ENCODE results near the gene ACER3.
"Not testable (repeated sequence)": the region's sequence is repeated elsewhere in the genome, so short reads cannot be mapped to it uniquely, and the experiment has no call there.

ACER3 gene

DNA sequence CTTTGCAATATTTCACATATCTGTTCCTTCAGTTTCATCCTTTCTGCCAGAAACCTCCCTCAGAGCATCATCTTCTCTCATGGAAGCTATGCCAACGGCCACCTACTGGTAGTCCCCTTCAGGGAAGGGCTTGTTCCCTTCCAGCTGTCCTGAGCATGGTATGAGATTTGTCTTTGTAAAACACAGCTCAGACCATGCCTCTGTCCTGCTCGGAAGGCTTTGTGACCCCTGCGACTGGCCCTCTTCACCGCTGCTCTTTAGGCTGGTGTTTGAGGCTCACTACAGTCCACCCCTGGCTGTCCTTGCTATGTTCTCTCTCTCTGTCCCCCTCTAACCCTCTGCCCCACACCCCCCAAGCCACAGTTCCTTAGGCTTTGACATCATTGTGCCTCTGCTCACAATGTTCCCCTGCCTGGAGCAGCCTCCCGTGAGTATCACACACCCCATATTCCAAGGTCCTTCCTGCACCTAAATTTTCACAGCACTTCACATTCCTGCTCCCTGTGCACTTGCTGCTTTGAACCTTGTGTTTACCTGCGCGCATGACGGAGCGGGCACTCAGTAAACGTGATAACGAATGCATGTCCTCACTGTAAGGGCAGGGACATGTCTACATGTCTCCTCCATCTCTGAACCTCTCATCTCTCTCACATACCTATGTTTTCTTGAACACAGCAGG lies 24.0 kb upstream of the ACER3 start:
- DNase-seq (ENCODE audit: low read depth in 2 of 2), result no peak

DNA sequence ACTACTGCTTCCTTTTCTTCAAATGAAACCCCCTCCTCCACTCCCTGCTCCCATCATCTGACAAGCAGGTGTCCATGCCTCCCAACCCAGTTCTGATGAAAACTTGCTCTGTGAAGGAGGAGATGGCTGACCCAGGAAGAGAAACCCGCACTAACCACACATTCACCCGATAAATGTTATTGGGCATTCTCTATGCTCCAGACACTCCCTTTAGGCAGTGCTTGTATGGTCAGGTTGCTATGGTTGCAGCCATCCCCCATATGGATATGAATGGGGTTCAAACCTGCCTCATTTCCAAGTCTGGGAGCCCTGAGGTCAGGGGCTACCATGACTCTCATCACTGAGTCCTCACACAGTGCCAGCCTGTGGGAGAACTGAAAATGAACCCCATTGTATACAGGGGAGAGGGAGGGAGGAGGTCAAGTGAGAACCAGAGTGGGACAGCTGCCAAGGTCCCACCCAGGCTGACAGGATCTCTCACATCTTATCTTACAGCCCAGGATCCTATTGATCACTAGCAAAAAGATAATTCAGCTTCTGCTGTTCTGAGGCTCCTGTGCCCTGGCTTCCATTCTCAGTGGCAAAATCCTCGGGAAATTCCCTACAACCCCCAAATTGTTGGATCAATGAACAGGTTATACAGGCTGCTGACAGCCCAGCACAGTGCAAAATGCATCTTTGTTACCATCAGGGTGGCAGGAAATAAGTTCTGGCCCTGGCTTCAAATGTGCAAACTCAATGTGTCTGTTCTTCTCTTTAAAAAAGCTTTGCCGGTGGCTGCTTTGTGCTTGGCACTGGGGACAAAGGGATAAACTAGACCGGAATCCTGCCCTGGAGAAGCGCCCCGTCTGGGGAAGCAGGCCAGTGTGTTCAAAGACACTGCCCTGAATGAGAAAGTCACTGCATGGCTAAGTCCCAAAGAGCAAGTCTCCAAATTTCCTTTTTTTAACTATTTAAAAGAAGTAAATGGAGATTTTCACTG lies 22.7 kb upstream of the ACER3 start:
- DNase-seq (ENCODE audit: low read depth in 2 of 2), result no peak

- DNase-seq (ENCODE audit: low read depth in 2 of 2), result no peak
Measured at GRCh38 chr11:76838678-76839068, 22.0 kb upstream of the ACER3 start.

GRCh38 chr11:76839311-76839710 lies 21.4 kb upstream of the ACER3 start:
- no peak for DNase-seq (ENCODE audit: low read depth in 2 of 2)

DNA sequence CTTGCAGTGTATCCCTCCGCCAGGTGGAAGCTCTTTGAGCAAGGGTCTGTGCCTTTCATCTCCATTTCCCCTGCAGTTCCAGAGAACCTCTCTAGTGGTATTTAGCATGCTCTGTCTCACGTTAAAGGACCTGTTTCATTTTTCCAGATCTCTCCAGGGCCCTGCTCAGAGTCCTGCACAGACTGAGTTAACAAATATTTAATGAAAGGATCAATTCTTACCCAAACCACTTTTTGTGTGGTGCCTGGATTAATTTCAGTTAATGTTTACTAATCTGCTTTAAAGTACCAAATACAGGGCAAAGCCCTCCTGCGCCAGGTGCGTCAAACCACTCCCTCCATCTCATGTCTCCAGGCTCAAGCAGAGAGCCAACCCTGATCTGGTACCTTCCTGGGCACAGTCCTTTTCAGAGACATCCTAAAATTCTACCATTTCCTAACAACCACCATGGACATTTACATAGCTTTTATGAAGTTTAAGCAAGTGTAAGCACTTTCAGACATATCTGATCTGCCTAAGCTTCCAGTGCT lies 18.7 kb upstream of the ACER3 start:
- DNase-seq (ENCODE audit: low read depth in 2 of 2), result no peak

DNA sequence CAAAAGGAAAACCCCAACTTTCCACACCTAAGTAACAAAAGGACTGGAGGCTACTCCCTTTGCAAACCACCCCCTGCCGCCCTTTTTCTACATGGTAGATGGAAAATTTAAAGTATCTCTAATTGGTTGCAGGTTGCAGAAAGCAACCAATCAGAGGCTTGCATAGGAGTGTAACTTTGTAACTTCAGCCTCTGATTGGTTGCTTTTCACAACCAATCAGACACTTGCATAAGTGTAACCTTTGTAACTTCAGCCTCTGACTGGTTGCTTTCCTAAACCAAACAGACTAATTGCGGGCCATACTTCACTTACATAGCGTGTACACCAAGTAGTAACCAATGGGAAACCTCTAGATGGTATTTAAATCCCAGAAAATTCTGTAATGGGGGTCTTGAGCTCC lies 16.8 kb upstream of the ACER3 start:
- no peak for DNase-seq (ENCODE audit: low read depth in 2 of 2)

GRCh38 chr11:76844511-76844910 lies 16.2 kb upstream of the ACER3 start:
- no peak for DNase-seq (ENCODE audit: low read depth in 2 of 2)

DNA sequence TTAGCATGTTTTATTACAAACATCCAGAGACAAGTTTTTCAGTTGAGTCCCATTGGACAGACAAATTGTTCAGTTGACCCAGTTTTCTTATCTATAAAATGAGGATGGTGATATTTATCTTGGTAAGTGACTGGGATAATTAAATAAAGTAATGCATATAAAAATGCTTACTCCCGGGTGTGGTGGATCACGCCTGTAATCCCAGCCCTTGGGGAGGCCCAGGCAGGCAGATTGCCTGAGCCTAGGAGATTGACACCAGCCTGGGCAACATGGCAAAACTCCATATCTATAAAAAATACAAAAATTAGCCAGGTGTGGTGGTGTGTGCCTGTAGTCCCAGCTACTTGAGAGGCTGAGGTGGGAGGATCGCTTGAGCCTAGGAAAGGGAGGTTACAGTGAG lies 15.6 kb upstream of the ACER3 start:
- DNase-seq (ENCODE audit: low read depth in 2 of 2), result no peak

DNA sequence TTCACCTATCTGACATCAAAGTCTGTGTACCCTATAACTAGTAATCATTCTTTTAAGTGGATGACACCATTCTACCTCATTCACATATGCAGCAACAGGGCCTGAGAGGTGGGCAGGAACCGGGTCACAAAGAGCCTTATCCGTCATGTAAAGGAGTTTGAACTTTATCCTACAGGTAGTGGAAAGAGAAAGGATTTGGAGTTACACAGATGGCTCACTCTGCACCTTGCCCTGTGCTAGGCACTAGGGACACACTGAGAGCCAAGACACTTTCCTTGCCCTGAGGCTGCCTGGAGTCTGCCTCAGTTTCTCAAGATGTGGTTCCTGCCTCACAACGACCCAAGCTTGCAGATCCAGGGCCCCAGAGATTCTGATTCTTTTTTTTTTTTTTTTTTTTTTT lies 14.3 kb upstream of the ACER3 start:
- DNase-seq (ENCODE audit: low read depth in 2 of 2), result no peak

DNA sequence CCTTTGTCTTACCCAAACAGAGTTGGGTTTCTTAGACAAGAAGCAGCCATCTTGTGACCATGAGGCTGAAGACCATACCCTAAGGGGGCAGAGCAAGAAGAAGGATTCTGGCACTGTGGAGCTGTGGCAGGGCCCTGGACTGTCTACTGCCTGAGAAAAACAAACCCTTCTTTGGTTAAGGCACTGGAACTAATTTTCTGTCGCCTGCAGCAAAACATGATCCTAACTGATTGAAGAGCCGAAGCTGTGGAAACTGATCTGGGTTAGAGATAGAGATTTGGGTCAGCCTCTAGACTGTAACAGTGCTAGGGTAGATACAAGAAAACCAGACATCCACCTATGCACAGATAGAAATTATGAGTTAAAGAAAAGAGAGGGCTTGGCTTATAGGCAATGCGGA lies 11.3 kb upstream of the ACER3 start:
- DNase-seq (ENCODE audit: low read depth in 2 of 2), result no peak

- DNase-seq (ENCODE audit: low read depth in 2 of 2), result no peak
Measured at GRCh38 chr11:76850130-76850529, 10.6 kb upstream of the ACER3 start.

GRCh38 chr11:76850815-76851214 lies 9.9 kb upstream of the ACER3 start:
- no peak for DNase-seq (ENCODE audit: low read depth in 2 of 2)

DNA sequence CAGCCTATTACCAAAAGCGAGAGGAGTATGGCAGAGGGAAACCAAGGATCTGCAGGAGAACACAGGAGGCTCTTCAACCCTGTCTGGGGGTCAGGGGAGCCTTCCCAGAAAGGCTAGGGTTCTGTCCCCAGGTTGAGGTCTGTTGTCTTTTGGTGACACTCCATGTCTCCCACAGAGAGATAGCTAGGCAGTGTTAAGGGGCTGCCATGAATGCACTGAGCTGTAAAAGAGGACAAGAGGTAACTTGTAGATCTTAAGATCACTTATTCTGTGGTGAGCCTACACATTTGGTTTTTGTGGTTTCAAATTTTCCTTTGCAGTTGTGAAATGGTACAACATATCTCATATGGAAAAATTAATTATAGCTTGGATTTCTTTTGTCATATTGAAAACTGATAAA lies 6.0 kb upstream of the ACER3 start:
- no peak for DNase-seq (ENCODE audit: low read depth in 2 of 2)

- DNase-seq (ENCODE audit: low read depth in 2 of 2), result not testable (repeated sequence)
Measured at GRCh38 chr11:76855670-76856069, 5.0 kb upstream of the ACER3 start.

DNA sequence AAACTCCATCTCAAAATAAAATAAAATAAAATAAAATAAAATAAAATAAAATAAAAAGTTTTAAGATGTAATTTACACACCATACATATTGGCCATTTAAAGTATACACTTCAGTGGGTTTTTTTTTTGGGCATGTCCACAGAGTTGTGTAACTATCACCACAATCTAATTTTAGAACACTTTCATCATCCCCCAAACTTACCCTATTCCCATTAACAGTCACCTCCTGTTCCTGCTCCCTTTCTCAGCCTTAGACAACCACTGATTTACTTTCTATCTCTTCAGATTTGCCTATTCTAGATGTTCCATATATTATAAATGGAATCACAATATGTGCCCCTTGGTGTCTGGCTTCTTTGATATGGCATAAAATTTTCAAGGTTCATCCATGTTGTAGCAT lies 4.6 kb upstream of the ACER3 start:
- DNase-seq (ENCODE audit: low read depth in 2 of 2), result no peak

DNA sequence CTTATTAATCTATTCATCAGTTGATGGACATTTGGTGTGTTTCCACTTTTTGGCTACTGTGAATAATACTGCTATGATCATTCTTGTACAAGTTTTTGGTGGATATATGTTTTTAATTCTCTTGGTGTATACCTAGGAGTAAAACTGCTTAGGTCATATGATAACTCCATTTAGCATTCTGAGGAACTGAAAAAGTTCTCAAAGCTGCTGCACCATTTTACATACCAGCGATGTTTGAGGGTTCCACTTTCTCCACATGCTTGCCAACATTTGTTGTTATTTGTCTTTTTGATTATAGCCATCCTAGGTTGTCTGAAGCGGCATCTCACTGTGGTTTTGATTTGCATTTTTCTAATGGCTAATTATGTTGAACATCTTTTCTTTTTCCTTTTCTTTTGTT lies 4.1 kb upstream of the ACER3 start:
- DNase-seq (ENCODE audit: low read depth in 2 of 2), result no peak

DNA sequence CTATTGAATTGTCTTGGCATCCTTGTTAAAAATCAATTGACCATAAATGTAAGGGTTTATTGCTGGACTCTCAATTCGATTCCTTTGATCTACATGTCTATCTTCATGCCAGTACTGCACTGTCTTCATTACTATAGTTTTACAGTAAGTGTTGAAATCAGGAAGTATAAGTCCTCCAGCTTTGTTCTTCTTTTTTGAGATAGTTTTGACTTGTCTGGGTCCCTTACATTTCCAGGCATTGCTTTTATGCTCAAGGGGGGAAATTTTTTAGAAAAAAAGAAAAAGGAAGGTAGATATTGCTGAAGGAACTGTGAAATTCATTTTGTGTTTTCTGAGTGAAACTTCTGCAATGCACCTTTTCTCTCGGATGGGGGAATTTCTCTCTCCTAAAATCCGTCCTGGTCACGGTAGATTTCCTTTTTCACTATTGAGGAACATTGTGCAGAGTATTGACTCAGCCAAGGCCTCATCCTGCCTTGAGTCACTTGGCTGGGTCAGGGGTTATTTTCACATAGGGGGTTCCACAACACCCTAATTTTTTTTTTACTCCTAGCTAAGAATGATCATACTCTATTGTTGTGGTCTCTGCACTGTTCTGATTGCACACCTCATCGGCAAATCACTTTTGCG lies 2.8 kb upstream of the ACER3 start:
- DNase-seq (ENCODE audit: low read depth in 2 of 2), result no peak

DNA sequence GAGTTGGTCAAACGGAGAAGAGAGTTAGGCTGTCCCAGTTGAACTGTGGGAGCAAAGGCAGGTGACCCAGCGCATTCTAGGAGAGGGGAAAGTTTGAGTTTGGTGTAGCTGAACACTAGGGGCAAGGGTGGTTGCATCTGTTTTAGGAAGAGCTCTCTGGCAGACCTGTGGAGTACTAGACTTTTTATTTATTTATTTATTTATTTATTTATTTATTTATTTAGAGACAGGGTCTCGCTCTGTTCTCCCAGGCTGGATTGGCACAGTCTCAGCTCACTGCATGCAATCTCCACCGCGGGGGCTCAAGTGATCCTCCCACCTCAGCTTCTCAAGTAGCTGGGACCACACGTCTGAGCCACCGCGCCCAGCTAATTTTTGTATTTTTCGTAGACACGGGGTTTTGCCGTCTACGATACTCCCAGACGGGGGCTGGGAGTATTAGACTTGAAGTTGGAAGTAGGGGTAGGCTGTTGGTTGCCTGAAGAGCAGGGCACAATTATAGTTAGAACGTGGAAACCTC lies 950 bp upstream of the ACER3 start:
- no peak for DNase-seq (ENCODE audit: low read depth in 2 of 2)

- no peak for DNase-seq (ENCODE audit: low read depth in 2 of 2)
Measured at GRCh38 chr11:76861490-76861953, 804 bp downstream of the ACER3 start.

- not testable (repeated sequence) for DNase-seq (ENCODE audit: low read depth in 2 of 2)
Measured at GRCh38 chr11:76862794-76863193, 2.1 kb downstream of the ACER3 start.

- DNase-seq (ENCODE audit: low read depth in 2 of 2), result no peak
Measured at GRCh38 chr11:76863196-76863777, 2.6 kb downstream of the ACER3 start.

Measured in stimulated activated CD4-positive, alpha-beta T cell treated with anti-CD3 and anti-CD28 coated beads, Interleukin-15, amount 100 ng/mL, for 48 hours (primary cell).